Measurements from ENCODE around the gene IRX3. TPM values are rescaled to one million over a fixed set of nuclear protein-coding genes. Genes with fewer than 3 reads are reported as not detected.

IRX3 gene
- total RNA-seq, 1 experiment from 2014 or later: 2.4 TPM

GRCh38 chr16:54269461-54269860 is 17.1 kb downstream of the IRX3 start:
- no peak overlapping the region for H3K4me3 Mint-ChIP-seq
- Histone ChIP-seq H4K5ac (ENCODE audit: insufficient read length, low read depth, low read length) (no peak overlapping the region), H2BK12ac (ENCODE audit: insufficient read length, low read depth, low read length) (no peak overlapping the region), H3K14ac (ENCODE audit: insufficient read depth, low read length) (no peak overlapping the region), H3K4me1 (ENCODE audit: insufficient read depth, low read length) (no peaks in the 10 kb centered on the region), H2BK120ac (ENCODE audit: low read depth, low read length, poor library complexity, severe bottlenecking) (no peak overlapping the region), H3K9ac (ENCODE audit: extremely low read depth, insufficient read length, low read length) (no peak overlapping the region), H3K4ac (ENCODE audit: low read depth, low read length) (no peak overlapping the region), H3K56ac (ENCODE audit: insufficient read length, low read depth, low read length) (no peak overlapping the region), H3T11ph (ENCODE audit: low read length) (no peak overlapping the region), H3K27me3 (ENCODE audit: insufficient read depth, low read length) (no peaks in the 10 kb centered on the region), H2BK15ac (ENCODE audit: low read depth, low read length) (no peak overlapping the region), H4K20me1 (ENCODE audit: control insufficient read depth, insufficient read depth, insufficient read length) (no peaks in the 10 kb centered on the region), H3K79me2 (ENCODE audit: insufficient read depth, low read length) (no peaks in the 10 kb centered on the region), H3K23ac (ENCODE audit: insufficient read length, low read depth, low read length) (no peak overlapping the region), H3K79me1 (ENCODE audit: insufficient read depth, low read depth, low read length, poor library complexity, severe bottlenecking) (no peaks in the 10 kb centered on the region), H4K91ac (ENCODE audit: insufficient read length, low read depth, low read length) (no peak overlapping the region), H2AFZ (ENCODE audit: low read length) (no peak overlapping the region), H2BK5ac (ENCODE audit: insufficient read length, low read length) (no peak overlapping the region), H4K8ac (replicated peaks; ENCODE audit: insufficient read length, low read depth, low read length) (no peak overlapping the region), H3K23me2 (ENCODE audit: insufficient read length, low read depth, low read length, poor library complexity, severe bottlenecking) (no peaks in the 10 kb centered on the region), H2BK20ac (ENCODE audit: low read depth, low read length, poor library complexity, severe bottlenecking) (no peak overlapping the region), H3K27ac (ENCODE audit: insufficient read length, low read depth, low read length) (no peak overlapping the region), H2AK5ac (ENCODE audit: insufficient read length, low read length) (no peak overlapping the region), H3K9me3 (ENCODE audit: control insufficient read depth, low read depth, low read length) (no peaks in the 10 kb centered on the region), H3K4me2 (ENCODE audit: insufficient read depth, insufficient read length, low read length) (no peak overlapping the region), H3K18ac (ENCODE audit: insufficient read length, low read depth, low read length) (no peak overlapping the region)
- no peak overlapping the region for H3K27ac Mint-ChIP-seq
- H3K36me3 Mint-ChIP-seq (ENCODE audit: insufficient read depth in 1 of 3, low read depth in 3 of 3): no peaks in the 10 kb centered on the region; a peak in 1 of 7 replicates
- H3K4me1 Mint-ChIP-seq: no peaks in the 10 kb centered on the region
- peaks cover 8% of the 10 kb centered on the region for H3K27me3 Mint-ChIP-seq (ENCODE audit: low read depth)
- TF ChIP-seq, protein P1, sequence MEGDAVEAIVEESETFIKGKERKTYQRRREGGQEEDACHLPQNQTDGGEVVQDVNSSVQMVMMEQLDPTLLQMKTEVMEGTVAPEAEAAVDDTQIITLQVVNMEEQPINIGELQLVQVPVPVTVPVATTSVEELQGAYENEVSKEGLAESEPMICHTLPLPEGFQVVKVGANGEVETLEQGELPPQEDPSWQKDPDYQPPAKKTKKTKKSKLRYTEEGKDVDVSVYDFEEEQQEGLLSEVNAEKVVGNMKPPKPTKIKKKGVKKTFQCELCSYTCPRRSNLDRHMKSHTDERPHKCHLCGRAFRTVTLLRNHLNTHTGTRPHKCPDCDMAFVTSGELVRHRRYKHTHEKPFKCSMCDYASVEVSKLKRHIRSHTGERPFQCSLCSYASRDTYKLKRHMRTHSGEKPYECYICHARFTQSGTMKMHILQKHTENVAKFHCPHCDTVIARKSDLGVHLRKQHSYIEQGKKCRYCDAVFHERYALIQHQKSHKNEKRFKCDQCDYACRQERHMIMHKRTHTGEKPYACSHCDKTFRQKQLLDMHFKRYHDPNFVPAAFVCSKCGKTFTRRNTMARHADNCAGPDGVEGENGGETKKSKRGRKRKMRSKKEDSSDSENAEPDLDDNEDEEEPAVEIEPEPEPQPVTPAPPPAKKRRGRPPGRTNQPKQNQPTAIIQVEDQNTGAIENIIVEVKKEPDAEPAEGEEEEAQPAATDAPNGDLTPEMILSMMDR (conservative IDR thresholded peaks at IDR 0.05): no peak
- DNase-seq: no peak
- H3K9me3 Mint-ChIP-seq: no peaks in the 10 kb centered on the region; a peak in 1 of 5 replicates
